GM21786 (cell line): ENCODE measurements around the gene ARHGEF40.

Source experiments
- ATAC-seq: cut with Tn5 transposase; IDR thresholded peaks from one replicate; pipeline ENCODE4 v1.9.1; 2021; ENCODE audit not compliant: unreplicated experiment

The ARHGEF40 gene

GRCh38 chr14:21058903-21059302 is 11.2 kb upstream of the ARHGEF40 start:
- ATAC-seq = no peak

GRCh38 chr14:21059842-21060613 is 10.1 kb upstream of the ARHGEF40 start:
- no peak for ATAC-seq

- ATAC-seq = no peak
Measured at GRCh38 chr14:21060614-21061346, 9.3 kb upstream of the ARHGEF40 start.

GRCh38 chr14:21061347-21061668 is 8.8 kb upstream of the ARHGEF40 start:
- ATAC-seq = no peak

- no peak for ATAC-seq
Measured at GRCh38 chr14:21063479-21063878, 6.6 kb upstream of the ARHGEF40 start.

- ATAC-seq = no peak
Measured at GRCh38 chr14:21066882-21067502, 3.1 kb upstream of the ARHGEF40 start.

- no peak for ATAC-seq
Measured at GRCh38 chr14:21068521-21069387, 1.4 kb upstream of the ARHGEF40 start.

- ATAC-seq = no peak
Measured at GRCh38 chr14:21069388-21070082, 569 bp upstream of the ARHGEF40 start.

- ATAC-seq = no peak
Measured at GRCh38 chr14:21070610-21071224, 613 bp downstream of the ARHGEF40 start.

- peak; percentile 74 for ATAC-seq
Measured at GRCh38 chr14:21071225-21072030, 1.3 kb downstream of the ARHGEF40 start.

- no peak for ATAC-seq
Measured at GRCh38 chr14:21072031-21072473, 1.9 kb downstream of the ARHGEF40 start.

- ATAC-seq = no peak
Measured at GRCh38 chr14:21072781-21073339, 2.8 kb downstream of the ARHGEF40 start.

GRCh38 chr14:21073921-21074320 is 3.8 kb downstream of the ARHGEF40 start:
- ATAC-seq = no peak

- no peak for ATAC-seq
Measured at GRCh38 chr14:21074398-21075272, 4.5 kb downstream of the ARHGEF40 start.

- ATAC-seq = no peak
Measured at GRCh38 chr14:21075719-21076437, 5.8 kb downstream of the ARHGEF40 start.

GRCh38 chr14:21077672-21078071 is 7.6 kb downstream of the ARHGEF40 start:
- no peak for ATAC-seq

- no peak for ATAC-seq
Measured at GRCh38 chr14:21078287-21078686, 8.2 kb downstream of the ARHGEF40 start.
